Uterus (tissue), 4 donors: Measurements from ENCODE around the gene NCAM1. TPM values are rescaled to one million over a fixed set of nuclear protein-coding genes. Genes with fewer than 3 reads are reported as not detected.

Experiments
- DNase-seq, 2 donors: peaks; one replicate each; pipeline ENCODE4 v3.0.0-alpha.2; 2019 to 2020
- H3K27ac ChIP-seq, 2 donors: fragments of 200-600 bp; sonication (generic); 1 replicate in 1 of 2; 2 replicates in 1 of 2; pipeline ENCODE4 v1.5.1; 2016 to 2018
- H3K27me3 ChIP-seq, 2 donors: fragments of 200-600 bp; sonication (generic); one replicate each; pipeline ENCODE4 v1.5.1; 2018 to 2019; ENCODE audit warnings: control low read depth in 1 of 2
- H3K36me3 ChIP-seq, 2 donors: fragments of 200-600 bp; sonication (generic); one replicate each; pipeline ENCODE4 v1.5.1; 2019; ENCODE audit warnings: control low read depth in 1 of 2
- H3K4me1 ChIP-seq, 2 donors: fragments of 200-600 bp; sonication (generic); one replicate each; pipeline ENCODE4 v1.5.1; 2018 to 2019; ENCODE audit warnings: control low read depth in 1 of 2
- H3K4me3 ChIP-seq, 2 donors: fragments of 200-600 bp; sonication (generic); 1 replicate in 1 of 2; 2 replicates in 1 of 2; pipeline ENCODE4 v1.5.1; 2018 to 2019; ENCODE audit warnings: mild to moderate bottlenecking in 1 of 2
- H3K9me3 ChIP-seq, 2 donors: fragments of 200-600 bp; sonication (generic); one replicate each; pipeline ENCODE4 v1.5.1; 2019; ENCODE audit warnings: control low read depth in 1 of 2
- POLR2A ChIP-seq, 2 donors: fragments of 450-650 bp; IDR thresholded peaks; one replicate each; pipeline ENCODE4 v1.6.1; 2016; ENCODE audit warnings: antibody characterized with exemption in 2 of 2, mild to moderate bottlenecking in 1 of 2, moderate library complexity in 1 of 2
- intact Hi-C: fragments of 100-400 bp; cut with DNase I; formaldehyde crosslinking; loops from one replicate; pipeline ENCODE4 v1.15.1; 2023; ENCODE audit warnings: low total_unique reads
- total RNA-seq, 4 donors: library from RNA; depleted of rRNA in 3 of 4; stranded (reverse); fragments of >200 nt in 3 of 4; gene quantifications; one replicate each; pipeline versions ENCODE4 v1.1.0 to v1.2.4, GENCODE V29; 2014 to 2023
- TF ChIP-seq, protein P1 (sequence below), 4 experiments: fragments of 200-600 bp in 2 of 4; fragments of 450-650 bp in 2 of 4; sonication (generic) in 2 of 4; IDR thresholded peaks; one replicate each; pipeline ENCODE4 v1.5.1; 2016 to 2019; ENCODE audit warnings: antibody characterized with exemption in 4 of 4, mild to moderate bottlenecking in 2 of 4, moderate library complexity in 1 of 4
- donor health status: DM: yes; HTN: yes; CAD: no.

NCAM1 gene
- total RNA-seq, 4 donors from 2014 or later = 54.4 to 210 (median 171) TPM

DNA sequence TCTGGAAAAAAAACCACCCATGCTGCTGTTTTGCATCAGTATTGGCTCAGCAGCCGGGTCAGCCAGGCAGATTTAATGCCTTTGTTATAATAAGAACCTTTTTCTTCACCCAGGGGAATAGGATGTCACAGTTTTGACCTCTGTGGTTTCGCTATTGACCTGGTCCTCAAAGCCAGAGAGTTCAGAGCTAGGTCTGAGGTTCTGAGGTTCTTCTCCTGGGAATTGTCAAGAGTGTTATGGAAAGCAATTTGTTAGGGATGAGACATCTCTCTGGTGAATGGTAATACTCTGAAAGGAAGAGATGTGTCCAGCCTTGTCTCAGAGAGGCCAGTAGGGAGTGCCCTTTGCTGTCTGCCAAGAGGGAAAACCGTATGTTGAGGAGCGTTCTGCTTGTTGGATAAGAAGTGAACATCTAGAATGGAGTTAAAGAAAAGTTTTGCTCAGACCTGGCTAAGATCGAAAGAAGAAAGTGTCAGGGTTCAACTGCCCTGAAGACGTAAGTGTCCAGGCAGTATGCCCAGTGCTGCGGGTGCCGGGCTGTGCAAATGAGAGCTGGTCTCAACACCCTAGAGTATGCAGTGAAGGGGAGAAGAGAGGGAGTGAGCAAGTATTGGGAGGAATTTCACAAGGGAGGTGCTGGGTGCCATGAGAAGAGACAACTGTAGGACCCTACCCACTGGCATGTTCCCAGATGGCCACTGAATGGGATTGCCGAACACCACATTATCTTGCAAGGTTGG is 202.2 kb downstream of the NCAM1 start:
- H3K36me3 ChIP-seq = no peaks in the 10 kb centered on the region
- no peaks in the 10 kb centered on the region for H3K9me3 ChIP-seq
- H3K27me3 ChIP-seq = no peaks in the 10 kb centered on the region
- DNase-seq = peak in 1 of 2 donors; percentile 35
- intact Hi-C loops = no loop called here
- H3K4me1 ChIP-seq = peaks cover 3 to 7% of the 10 kb centered on the region in 2 donors
- H3K27ac ChIP-seq = no peak overlapping the region
- no peak for TF ChIP-seq POLR2A (IDR thresholded peaks at IDR 0.05)
- TF ChIP-seq, protein P1, sequence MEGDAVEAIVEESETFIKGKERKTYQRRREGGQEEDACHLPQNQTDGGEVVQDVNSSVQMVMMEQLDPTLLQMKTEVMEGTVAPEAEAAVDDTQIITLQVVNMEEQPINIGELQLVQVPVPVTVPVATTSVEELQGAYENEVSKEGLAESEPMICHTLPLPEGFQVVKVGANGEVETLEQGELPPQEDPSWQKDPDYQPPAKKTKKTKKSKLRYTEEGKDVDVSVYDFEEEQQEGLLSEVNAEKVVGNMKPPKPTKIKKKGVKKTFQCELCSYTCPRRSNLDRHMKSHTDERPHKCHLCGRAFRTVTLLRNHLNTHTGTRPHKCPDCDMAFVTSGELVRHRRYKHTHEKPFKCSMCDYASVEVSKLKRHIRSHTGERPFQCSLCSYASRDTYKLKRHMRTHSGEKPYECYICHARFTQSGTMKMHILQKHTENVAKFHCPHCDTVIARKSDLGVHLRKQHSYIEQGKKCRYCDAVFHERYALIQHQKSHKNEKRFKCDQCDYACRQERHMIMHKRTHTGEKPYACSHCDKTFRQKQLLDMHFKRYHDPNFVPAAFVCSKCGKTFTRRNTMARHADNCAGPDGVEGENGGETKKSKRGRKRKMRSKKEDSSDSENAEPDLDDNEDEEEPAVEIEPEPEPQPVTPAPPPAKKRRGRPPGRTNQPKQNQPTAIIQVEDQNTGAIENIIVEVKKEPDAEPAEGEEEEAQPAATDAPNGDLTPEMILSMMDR (IDR thresholded peaks at IDR 0.05) = peak in 1 of 4 experiments; percentile 14
- H3K4me3 ChIP-seq = no peak overlapping the region

DNA sequence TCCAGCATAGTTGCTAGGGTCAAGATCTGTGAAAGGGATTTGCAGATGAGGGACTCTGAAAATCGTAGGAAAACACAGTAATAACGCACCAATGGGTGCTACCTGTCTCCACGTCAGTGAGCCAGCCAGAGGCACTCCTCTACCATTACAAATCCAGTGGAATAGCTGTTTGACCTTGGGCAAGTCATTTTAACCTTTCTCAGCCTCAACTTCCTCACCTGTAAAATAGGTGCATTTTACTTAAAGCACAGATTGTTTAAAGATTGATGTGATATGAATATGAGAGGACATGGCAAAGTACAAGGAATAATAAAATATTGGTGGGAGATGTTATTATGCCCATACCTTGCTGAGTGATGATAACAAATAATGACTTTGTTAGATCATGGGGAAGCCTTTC is 205.1 kb downstream of the NCAM1 start:
- H3K27ac ChIP-seq = no peak overlapping the region
- H3K27me3 ChIP-seq = no peaks in the 10 kb centered on the region
- no peaks in the 10 kb centered on the region for H3K9me3 ChIP-seq
- intact Hi-C loops = no loop called here
- no peaks in the 10 kb centered on the region for H3K36me3 ChIP-seq
- H3K4me3 ChIP-seq = no peak overlapping the region
- TF ChIP-seq, protein P1 (IDR thresholded peaks at IDR 0.05) = no peak
- TF ChIP-seq POLR2A (IDR thresholded peaks at IDR 0.05) = no peak
- DNase-seq = no peak
- peaks cover 3 to 5% of the 10 kb centered on the region in 2 donors for H3K4me1 ChIP-seq

DNA sequence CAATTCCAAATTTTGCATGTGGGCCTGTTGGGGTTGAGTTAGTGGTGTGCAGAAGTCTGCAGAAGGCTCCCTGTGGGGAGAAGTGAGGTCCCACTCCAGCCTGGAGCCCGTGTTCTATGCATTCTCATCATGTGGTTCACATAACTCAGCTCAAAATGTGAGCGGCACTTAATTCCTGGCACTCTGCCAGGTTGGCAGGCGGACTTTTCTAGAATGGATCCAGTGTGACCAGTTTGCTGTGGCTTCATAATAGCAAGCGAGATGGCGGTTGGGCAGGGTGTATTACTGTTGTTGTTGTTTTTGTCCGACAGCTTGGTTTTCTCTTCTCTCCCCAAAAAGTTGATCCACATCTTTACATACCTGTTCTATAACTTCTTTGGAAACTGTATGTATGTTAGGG is 206.4 kb downstream of the NCAM1 start:
- TF ChIP-seq, protein P1 (IDR thresholded peaks at IDR 0.05) = no peak
- no peak for TF ChIP-seq POLR2A (IDR thresholded peaks at IDR 0.05)
- no peak overlapping the region for H3K4me3 ChIP-seq
- DNase-seq = no peak
- H3K4me1 ChIP-seq = no peaks in the 10 kb centered on the region
- H3K27ac ChIP-seq = no peak overlapping the region
- no peaks in the 10 kb centered on the region for H3K36me3 ChIP-seq
- no peaks in the 10 kb centered on the region for H3K9me3 ChIP-seq
- H3K27me3 ChIP-seq = no peaks in the 10 kb centered on the region
- intact Hi-C loops = no loop called here

DNA sequence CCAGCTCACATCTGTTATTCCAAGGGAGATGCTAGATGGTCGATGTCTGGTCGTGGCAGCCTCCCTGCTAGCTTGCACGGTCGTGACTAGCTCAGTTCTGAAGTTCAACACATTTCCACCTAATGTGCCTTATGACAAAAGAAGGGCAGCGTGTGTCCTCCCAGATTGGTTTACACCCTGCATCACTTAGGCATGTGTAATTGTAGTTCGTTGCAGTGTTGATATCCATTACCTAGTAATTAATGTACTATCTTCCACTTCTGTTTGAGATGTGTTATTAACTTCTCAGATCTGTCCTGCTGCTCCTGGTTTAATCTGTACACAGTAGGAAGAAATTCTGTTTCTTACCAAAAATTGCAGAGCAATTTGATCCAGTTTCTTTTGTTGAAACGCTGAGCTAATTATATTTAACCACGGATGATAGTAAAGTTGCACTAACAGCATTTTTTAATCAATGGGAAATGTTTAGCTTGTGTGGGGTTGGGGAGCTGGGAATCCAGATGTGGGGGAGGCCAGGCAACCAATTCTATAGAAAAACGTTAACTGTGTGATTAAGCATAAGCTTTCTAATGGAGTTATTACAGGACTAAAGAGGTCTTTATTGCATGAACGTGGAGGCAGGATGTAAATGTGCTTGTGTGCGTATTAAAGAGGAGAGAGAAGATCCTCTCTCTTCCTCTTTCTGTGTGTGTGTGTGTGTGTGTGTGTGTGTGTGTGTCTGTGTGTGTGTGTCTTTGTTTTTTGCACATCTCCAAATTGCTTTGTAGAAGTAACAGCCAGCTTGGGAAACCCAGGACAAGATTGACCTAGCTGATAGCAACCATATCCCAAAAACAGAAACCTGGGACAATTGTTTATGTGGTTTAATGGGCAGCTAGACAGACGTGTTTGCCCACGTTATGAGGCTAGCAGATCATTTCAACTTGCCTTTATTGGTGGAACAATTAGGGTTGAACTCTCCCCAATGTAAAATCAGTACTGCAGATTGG is 207.4 kb downstream of the NCAM1 start:
- intact Hi-C loops = no loop called here
- no peak for DNase-seq
- H3K4me1 ChIP-seq = no peaks in the 10 kb centered on the region
- TF ChIP-seq, protein P1 (IDR thresholded peaks at IDR 0.05) = no peak
- TF ChIP-seq POLR2A (IDR thresholded peaks at IDR 0.05) = no peak
- no peak overlapping the region for H3K4me3 ChIP-seq
- H3K27me3 ChIP-seq = no peaks in the 10 kb centered on the region
- H3K27ac ChIP-seq = no peak overlapping the region
- no peaks in the 10 kb centered on the region for H3K9me3 ChIP-seq
- H3K36me3 ChIP-seq = no peaks in the 10 kb centered on the region
